Measurements from ENCODE around the gene SPAG16. TPM values are rescaled to one million over a fixed set of nuclear protein-coding genes. Genes with fewer than 3 reads are reported as not detected.

SPAG16 gene
- polyA plus RNA-seq, 1 of the 3 experiments (the other 2 are of a cell fraction), result 29.5 TPM

GRCh38 chr2:213296270-213296669 is 12.0 kb downstream of the SPAG16 start (continued):
- TF ChIP-seq REST (IDR thresholded peaks at IDR 0.05; ENCODE audit: low read depth, low read length) (no peak), CHD2 (IDR thresholded peaks at IDR 0.05; ENCODE audit: low read length, partially characterized antibody) (no peak), CTCF (IDR thresholded peaks at IDR 0.05) (no peak), GABPA (IDR thresholded peaks at IDR 0.05; ENCODE audit: low read depth) (no peak), JUND (IDR thresholded peaks at IDR 0.05) (no peak), FOSL2 (IDR thresholded peaks at IDR 0.05; ENCODE audit: borderline replicate concordance, low read depth) (no peak)

GRCh38 chr2:213306316-213306942 is 22.2 kb downstream of the SPAG16 start:
- no peaks in the 10 kb centered on the region for H3K27me3 ChIP-seq (ENCODE audit: insufficient read depth)
- H3F3A ChIP-seq (replicated peaks; ENCODE audit: insufficient read depth), result peaks cover 3% of the 10 kb centered on the region
- TF ChIP-seq ELF1 (IDR thresholded peaks at IDR 0.05), result no peak
- no peak for TF ChIP-seq FOXM1 (IDR thresholded peaks at IDR 0.05; ENCODE audit: low read depth)
- TF ChIP-seq NFIC (IDR thresholded peaks at IDR 0.05; ENCODE audit: borderline replicate concordance), result 0 out of 2 replicates have a peak, but pooled peaks have one; percentile 25
- TF ChIP-seq JUND (IDR thresholded peaks at IDR 0.05), result no peak
- H3K4me1 ChIP-seq (ENCODE audit: control insufficient read depth in 1 of 2, insufficient read depth in 2 of 2, low read depth in 1 of 2, low read length in 1 of 2), result no peaks in the 10 kb centered on the region
- no peak overlapping the region for H3K4me3 ChIP-seq (ENCODE audit: low read depth in 2 of 2, low read length in 1 of 2)
- no peaks in the 10 kb centered on the region for H3K79me2 ChIP-seq (ENCODE audit: insufficient read depth)
- no peak overlapping the region for H3K4me2 ChIP-seq
- no peak overlapping the region for H3K9ac ChIP-seq
- peaks cover 33 to 59% of the 10 kb centered on the region in 2 experiments for H3K36me3 ChIP-seq (replicated peaks in 1 of 2; ENCODE audit: control insufficient read depth in 1 of 2, insufficient read depth in 2 of 2, low read length in 1 of 2)
- ChIA-PET POLR2A (no interaction called here), CTCF (no interaction called here)
- 68% methylated on average over 2 of the region's 3 CpGs for WGBS (ENCODE audit: low lambda C conversion rate)
- H3K9me2 ChIP-seq, result no peaks in the 10 kb centered on the region
- H3K9me3 ChIP-seq, result peaks cover 14% of the 10 kb centered on the region; the same call in 1 of the 2 replicates
- H3K27ac ChIP-seq (ENCODE audit: low read depth in 2 of 2, low read length in 1 of 2), result no peak overlapping the region
- H2AFZ ChIP-seq (ENCODE audit: low read depth), result no peak overlapping the region
- DNase-seq, result no peak
- no peaks in the 10 kb centered on the region for H4K20me1 ChIP-seq (ENCODE audit: insufficient read depth)
